Suprapubic skin (tissue), 4 donors: ENCODE data around the gene RAB1A.

Source experiments
- EP300 ChIP-seq: sonication (generic); formaldehyde crosslinking; IDR thresholded peaks from one replicate; pipeline ENCODE4 v1.6.1; 2017; ENCODE audit warnings: antibody characterized with exemption
- POLR2A ChIP-seq, 2 donors: fragments of 450-650 bp; IDR thresholded peaks; one replicate each; pipeline ENCODE4 v1.6.1; 2017; ENCODE audit warnings: antibody characterized with exemption in 2 of 2, mild to moderate bottlenecking in 2 of 2, moderate library complexity in 2 of 2
- POLR2AphosphoS5 ChIP-seq, 3 donors: sonication (generic); formaldehyde crosslinking; IDR thresholded peaks; one replicate each; pipeline ENCODE4 v1.6.1; 2017; ENCODE audit warnings: antibody characterized with exemption in 3 of 3
- TF ChIP-seq, protein P1 (sequence below), 2 donors: fragments of 200-600 bp in 1 of 2; fragments of 450-650 bp in 1 of 2; sonication (generic) in 1 of 2; IDR thresholded peaks; one replicate each; pipeline ENCODE4 v1.5.1; 2016 to 2019; ENCODE audit warnings: antibody characterized with exemption in 2 of 2, mild to moderate bottlenecking in 1 of 2, moderate library complexity in 1 of 2

- TF ChIP-seq EP300 = no peak
- TF ChIP-seq, protein P1, sequence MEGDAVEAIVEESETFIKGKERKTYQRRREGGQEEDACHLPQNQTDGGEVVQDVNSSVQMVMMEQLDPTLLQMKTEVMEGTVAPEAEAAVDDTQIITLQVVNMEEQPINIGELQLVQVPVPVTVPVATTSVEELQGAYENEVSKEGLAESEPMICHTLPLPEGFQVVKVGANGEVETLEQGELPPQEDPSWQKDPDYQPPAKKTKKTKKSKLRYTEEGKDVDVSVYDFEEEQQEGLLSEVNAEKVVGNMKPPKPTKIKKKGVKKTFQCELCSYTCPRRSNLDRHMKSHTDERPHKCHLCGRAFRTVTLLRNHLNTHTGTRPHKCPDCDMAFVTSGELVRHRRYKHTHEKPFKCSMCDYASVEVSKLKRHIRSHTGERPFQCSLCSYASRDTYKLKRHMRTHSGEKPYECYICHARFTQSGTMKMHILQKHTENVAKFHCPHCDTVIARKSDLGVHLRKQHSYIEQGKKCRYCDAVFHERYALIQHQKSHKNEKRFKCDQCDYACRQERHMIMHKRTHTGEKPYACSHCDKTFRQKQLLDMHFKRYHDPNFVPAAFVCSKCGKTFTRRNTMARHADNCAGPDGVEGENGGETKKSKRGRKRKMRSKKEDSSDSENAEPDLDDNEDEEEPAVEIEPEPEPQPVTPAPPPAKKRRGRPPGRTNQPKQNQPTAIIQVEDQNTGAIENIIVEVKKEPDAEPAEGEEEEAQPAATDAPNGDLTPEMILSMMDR (IDR thresholded peaks at IDR 0.05) = no peak
- no peak for TF ChIP-seq POLR2A (IDR thresholded peaks at IDR 0.05)
- no peak for TF ChIP-seq POLR2AphosphoS5 (IDR thresholded peaks at IDR 0.05)
These were observed 23.6 kb upstream of the RAB1A start for GRCh38 chr2:65153515-65153914.
